ENCODE data around the gene ROGDI. TPM values are rescaled to one million over a fixed set of nuclear protein-coding genes. Genes with fewer than 3 reads are reported as not detected.

Gene ROGDI
- polyA plus RNA-seq, 1 donor (not counting 4 experiments of a cell fraction or from before 2014, with no cell fraction given): 20.5 TPM

DNA sequence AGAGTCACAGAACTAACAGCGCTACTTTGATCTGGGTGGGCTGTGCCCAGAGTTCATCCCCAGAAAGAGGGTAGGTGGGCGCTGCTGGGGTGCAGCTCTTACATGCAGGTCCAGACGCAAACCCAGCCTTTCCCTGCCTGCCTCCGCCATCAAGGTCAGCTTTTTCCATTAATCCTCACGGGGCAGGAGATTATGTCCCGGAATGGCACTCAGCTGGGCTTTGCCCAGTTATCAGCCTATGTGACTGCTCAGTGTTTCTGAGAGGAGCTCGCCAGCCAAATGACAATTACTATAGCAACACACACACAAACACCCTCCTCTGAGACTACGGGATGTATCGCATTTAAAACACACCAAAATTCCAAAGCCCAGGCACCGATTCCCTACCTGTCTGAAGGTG lies 24.5 kb upstream of the ROGDI start:
- Histone ChIP-seq H3K79me2 (ENCODE audit: control insufficient read depth, insufficient read depth, low read length) (peaks cover 2% of the 10 kb centered on the region), H3K27ac (ENCODE audit: control insufficient read depth, insufficient read depth, low read length) (no peak overlapping the region), H3K4me1 (ENCODE audit: control insufficient read depth, extremely low read depth, insufficient read depth, low read length) (no peaks in the 10 kb centered on the region), H3K9ac (ENCODE audit: control insufficient read depth, extremely low read depth, insufficient read depth, low read length) (no peak overlapping the region), H3K4me2 (ENCODE audit: control insufficient read depth, extremely low read depth, insufficient read depth, low read depth, low read length) (no peak overlapping the region), H4K20me1 (ENCODE audit: control insufficient read depth, extremely low read depth, insufficient read depth, low read length) (peaks cover 3% of the 10 kb centered on the region), H3K9me3 (ENCODE audit: control insufficient read depth, low read depth, low read length) (no peaks in the 10 kb centered on the region), H3K27me3 (ENCODE audit: control insufficient read depth, extremely low read depth, insufficient read depth, low read length) (no peaks in the 10 kb centered on the region), H3K36me3 (ENCODE audit: control insufficient read depth in 2 of 2, extremely low read depth in 1 of 2, insufficient read depth in 2 of 2, low read length in 2 of 2) (peaks cover 50 to 54% of the 10 kb centered on the region in 2 experiments), H3K4me3 (ENCODE audit: control insufficient read depth in 2 of 3, extremely low read depth in 1 of 3, insufficient read depth in 2 of 3, low read depth in 1 of 3, low read length in 3 of 3) (no peak overlapping the region), H3K9me1 (ENCODE audit: control insufficient read depth, extremely low read depth, insufficient read depth, low read length) (no peaks in the 10 kb centered on the region), H2AFZ (ENCODE audit: control insufficient read depth, low read length) (no peak overlapping the region)
- no peak for DNase-seq (ENCODE audit: low read depth, low spot score)
- no peak for TF ChIP-seq EZH2 (IDR thresholded peaks at IDR 0.05; ENCODE audit: low read length)
- TF ChIP-seq, protein P1, sequence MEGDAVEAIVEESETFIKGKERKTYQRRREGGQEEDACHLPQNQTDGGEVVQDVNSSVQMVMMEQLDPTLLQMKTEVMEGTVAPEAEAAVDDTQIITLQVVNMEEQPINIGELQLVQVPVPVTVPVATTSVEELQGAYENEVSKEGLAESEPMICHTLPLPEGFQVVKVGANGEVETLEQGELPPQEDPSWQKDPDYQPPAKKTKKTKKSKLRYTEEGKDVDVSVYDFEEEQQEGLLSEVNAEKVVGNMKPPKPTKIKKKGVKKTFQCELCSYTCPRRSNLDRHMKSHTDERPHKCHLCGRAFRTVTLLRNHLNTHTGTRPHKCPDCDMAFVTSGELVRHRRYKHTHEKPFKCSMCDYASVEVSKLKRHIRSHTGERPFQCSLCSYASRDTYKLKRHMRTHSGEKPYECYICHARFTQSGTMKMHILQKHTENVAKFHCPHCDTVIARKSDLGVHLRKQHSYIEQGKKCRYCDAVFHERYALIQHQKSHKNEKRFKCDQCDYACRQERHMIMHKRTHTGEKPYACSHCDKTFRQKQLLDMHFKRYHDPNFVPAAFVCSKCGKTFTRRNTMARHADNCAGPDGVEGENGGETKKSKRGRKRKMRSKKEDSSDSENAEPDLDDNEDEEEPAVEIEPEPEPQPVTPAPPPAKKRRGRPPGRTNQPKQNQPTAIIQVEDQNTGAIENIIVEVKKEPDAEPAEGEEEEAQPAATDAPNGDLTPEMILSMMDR (optimal IDR thresholded peaks at IDR 0.05 in 1 of 3, IDR thresholded peaks at IDR 0.05 in 1 of 3, conservative IDR thresholded peaks at IDR 0.05 in 1 of 3; ENCODE audit: extremely low read depth in 1 of 3, insufficient read depth in 2 of 3, low read length in 3 of 3): no peak
- FAIRE-seq: no peak
- dilution Hi-C loops (cut with MboI; ENCODE audit: extremely low pct_ligation_motif_present, low sequenced_read_pairs): no loop called here

DNA sequence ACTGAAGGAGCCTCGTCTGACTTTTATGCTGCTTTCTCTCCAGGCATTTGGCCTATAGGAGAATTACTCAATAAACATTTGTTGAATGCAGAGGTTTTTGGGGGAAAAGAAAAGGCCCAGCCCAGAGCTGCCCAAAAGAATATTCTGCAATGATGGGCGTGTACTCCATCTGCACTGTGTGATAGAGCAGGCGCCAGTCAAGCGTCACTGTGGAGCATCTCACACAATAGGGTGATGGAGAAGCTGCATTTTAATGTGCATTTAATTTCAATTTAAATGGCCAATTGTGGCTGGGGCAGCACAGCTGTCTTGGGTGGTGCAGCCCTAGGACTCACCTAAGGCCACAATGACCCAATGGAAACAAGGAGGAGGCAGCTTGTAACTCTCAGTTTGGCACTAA lies 24.1 kb upstream of the ROGDI start:
- H3K79me2 ChIP-seq (ENCODE audit: control insufficient read depth, insufficient read depth, low read length): peaks cover 2% of the 10 kb centered on the region
- no peaks in the 10 kb centered on the region for H3K9me3 ChIP-seq (ENCODE audit: control insufficient read depth, low read depth, low read length)
- H3K36me3 ChIP-seq (ENCODE audit: control insufficient read depth in 2 of 2, extremely low read depth in 1 of 2, insufficient read depth in 2 of 2, low read length in 2 of 2): peaks cover 48 to 50% of the 10 kb centered on the region in 2 experiments
- no peak overlapping the region for H3K9ac ChIP-seq (ENCODE audit: control insufficient read depth, extremely low read depth, insufficient read depth, low read length)
- H3K4me3 ChIP-seq (ENCODE audit: control insufficient read depth in 2 of 3, extremely low read depth in 1 of 3, insufficient read depth in 2 of 3, low read depth in 1 of 3, low read length in 3 of 3): no peak overlapping the region
- H3K4me2 ChIP-seq (ENCODE audit: control insufficient read depth, extremely low read depth, insufficient read depth, low read depth, low read length): no peak overlapping the region
- TF ChIP-seq EZH2 (IDR thresholded peaks at IDR 0.05; ENCODE audit: low read length): no peak
- no peaks in the 10 kb centered on the region for H3K9me1 ChIP-seq (ENCODE audit: control insufficient read depth, extremely low read depth, insufficient read depth, low read length)
- H2AFZ ChIP-seq (ENCODE audit: control insufficient read depth, low read length): no peak overlapping the region
- H3K27ac ChIP-seq (ENCODE audit: control insufficient read depth, insufficient read depth, low read length): no peak overlapping the region
- FAIRE-seq (no peak), DNase-seq (ENCODE audit: low read depth, low spot score) (no peak)
- dilution Hi-C loops (cut with MboI; ENCODE audit: extremely low pct_ligation_motif_present, low sequenced_read_pairs): no loop called here
- no peaks in the 10 kb centered on the region for H3K27me3 ChIP-seq (ENCODE audit: control insufficient read depth, extremely low read depth, insufficient read depth, low read length)
- peaks cover 3% of the 10 kb centered on the region for H4K20me1 ChIP-seq (ENCODE audit: control insufficient read depth, extremely low read depth, insufficient read depth, low read length)
- no peaks in the 10 kb centered on the region for H3K4me1 ChIP-seq (ENCODE audit: control insufficient read depth, extremely low read depth, insufficient read depth, low read length)

DNA sequence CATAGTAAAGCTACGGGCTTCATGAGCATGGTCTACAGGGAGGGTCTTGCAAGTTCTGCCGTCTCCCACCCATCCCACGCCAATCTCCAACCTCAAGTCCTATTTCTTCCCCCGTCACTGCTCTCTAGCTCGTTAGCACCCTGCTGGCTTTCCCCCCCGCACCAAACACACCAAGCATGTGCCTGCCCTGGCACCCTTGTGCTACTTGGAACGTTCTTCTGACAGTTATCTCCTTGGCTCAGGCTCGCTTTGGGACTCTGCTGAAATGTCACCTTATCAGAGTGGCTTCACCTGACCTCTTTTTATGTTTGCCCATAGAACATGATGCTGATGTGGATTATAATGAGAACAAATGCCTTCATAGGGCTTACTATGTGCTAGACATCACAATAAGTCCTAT lies 22.8 kb upstream of the ROGDI start:
- Histone ChIP-seq H4K20me1 (ENCODE audit: control insufficient read depth, extremely low read depth, insufficient read depth, low read length) (peaks cover 3% of the 10 kb centered on the region), H3K27ac (ENCODE audit: control insufficient read depth, insufficient read depth, low read length) (no peak overlapping the region), H3K4me2 (ENCODE audit: control insufficient read depth, extremely low read depth, insufficient read depth, low read depth, low read length) (no peak overlapping the region), H2AFZ (ENCODE audit: control insufficient read depth, low read length) (no peak overlapping the region), H3K4me3 (ENCODE audit: control insufficient read depth in 2 of 3, extremely low read depth in 1 of 3, insufficient read depth in 2 of 3, low read depth in 1 of 3, low read length in 3 of 3) (no peak overlapping the region), H3K27me3 (ENCODE audit: control insufficient read depth, extremely low read depth, insufficient read depth, low read length) (no peaks in the 10 kb centered on the region), H3K9ac (ENCODE audit: control insufficient read depth, extremely low read depth, insufficient read depth, low read length) (no peak overlapping the region), H3K36me3 (ENCODE audit: control insufficient read depth in 2 of 2, extremely low read depth in 1 of 2, insufficient read depth in 2 of 2, low read length in 2 of 2) (peaks cover 47 to 49% of the 10 kb centered on the region in 2 experiments), H3K79me2 (ENCODE audit: control insufficient read depth, insufficient read depth, low read length) (peaks cover 2% of the 10 kb centered on the region), H3K4me1 (ENCODE audit: control insufficient read depth, extremely low read depth, insufficient read depth, low read length) (no peaks in the 10 kb centered on the region), H3K9me3 (ENCODE audit: control insufficient read depth, low read depth, low read length) (no peaks in the 10 kb centered on the region), H3K9me1 (ENCODE audit: control insufficient read depth, extremely low read depth, insufficient read depth, low read length) (no peaks in the 10 kb centered on the region)
- dilution Hi-C loops (cut with MboI; ENCODE audit: extremely low pct_ligation_motif_present, low sequenced_read_pairs): no loop called here
- TF ChIP-seq, protein P1 (optimal IDR thresholded peaks at IDR 0.05 in 1 of 3, IDR thresholded peaks at IDR 0.05 in 1 of 3, conservative IDR thresholded peaks at IDR 0.05 in 1 of 3; ENCODE audit: extremely low read depth in 1 of 3, insufficient read depth in 2 of 3, low read length in 3 of 3): no peak
- no peak for TF ChIP-seq EZH2 (IDR thresholded peaks at IDR 0.05; ENCODE audit: low read length)
- FAIRE-seq (no peak), DNase-seq (ENCODE audit: low read depth, low spot score) (no peak)
